ENCODE data around the gene ZNF384.

DNA sequence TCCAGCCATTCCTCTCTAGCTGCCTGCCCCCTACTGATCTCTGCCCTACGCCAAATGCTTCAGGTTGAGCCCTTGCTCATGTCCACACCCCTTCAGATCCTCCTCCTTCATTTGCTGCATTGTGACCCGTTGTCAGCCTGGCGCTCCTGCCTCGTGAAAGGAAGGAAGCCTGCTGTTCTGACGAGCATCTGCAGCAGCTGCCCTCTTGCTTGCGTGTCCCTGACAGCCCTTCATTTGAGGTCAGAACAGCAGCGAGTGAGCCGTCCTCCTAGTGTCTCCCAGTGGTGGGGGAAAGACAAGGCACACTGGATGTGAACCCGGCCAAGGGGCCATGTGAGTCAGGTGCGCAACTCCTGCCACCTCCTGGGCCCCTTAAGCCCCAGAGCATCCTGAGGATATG is 14.5 kb upstream of the ZNF384 start:
- TF ChIP-seq, protein P1, sequence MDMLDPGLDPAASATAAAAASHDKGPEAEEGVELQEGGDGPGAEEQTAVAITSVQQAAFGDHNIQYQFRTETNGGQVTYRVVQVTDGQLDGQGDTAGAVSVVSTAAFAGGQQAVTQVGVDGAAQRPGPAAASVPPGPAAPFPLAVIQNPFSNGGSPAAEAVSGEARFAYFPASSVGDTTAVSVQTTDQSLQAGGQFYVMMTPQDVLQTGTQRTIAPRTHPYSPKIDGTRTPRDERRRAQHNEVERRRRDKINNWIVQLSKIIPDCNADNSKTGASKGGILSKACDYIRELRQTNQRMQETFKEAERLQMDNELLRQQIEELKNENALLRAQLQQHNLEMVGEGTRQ (IDR thresholded peaks at IDR 0.05; ENCODE audit: borderline replicate concordance, low read depth, low read length) = no peak
- TF ChIP-seq SMAD1 (IDR thresholded peaks at IDR 0.05; ENCODE audit: low read depth, partially characterized antibody) (no peak), CHD1 (IDR thresholded peaks at IDR 0.05; ENCODE audit: low read depth, low read length) (no peak), MYC (IDR thresholded peaks at IDR 0.05; ENCODE audit: insufficient read depth, insufficient read length, insufficient replicate concordance, low read length, severe bottlenecking) (no peak), RELA (IDR thresholded peaks at IDR 0.05; ENCODE audit: borderline replicate concordance, partially characterized antibody) (no peak), KDM1A (IDR thresholded peaks at IDR 0.05; ENCODE audit: borderline replicate concordance) (no peak), MTA3 (IDR thresholded peaks at IDR 0.05; ENCODE audit: borderline replicate concordance, low read length) (no peak)
- TF ChIP-seq, protein P2, sequence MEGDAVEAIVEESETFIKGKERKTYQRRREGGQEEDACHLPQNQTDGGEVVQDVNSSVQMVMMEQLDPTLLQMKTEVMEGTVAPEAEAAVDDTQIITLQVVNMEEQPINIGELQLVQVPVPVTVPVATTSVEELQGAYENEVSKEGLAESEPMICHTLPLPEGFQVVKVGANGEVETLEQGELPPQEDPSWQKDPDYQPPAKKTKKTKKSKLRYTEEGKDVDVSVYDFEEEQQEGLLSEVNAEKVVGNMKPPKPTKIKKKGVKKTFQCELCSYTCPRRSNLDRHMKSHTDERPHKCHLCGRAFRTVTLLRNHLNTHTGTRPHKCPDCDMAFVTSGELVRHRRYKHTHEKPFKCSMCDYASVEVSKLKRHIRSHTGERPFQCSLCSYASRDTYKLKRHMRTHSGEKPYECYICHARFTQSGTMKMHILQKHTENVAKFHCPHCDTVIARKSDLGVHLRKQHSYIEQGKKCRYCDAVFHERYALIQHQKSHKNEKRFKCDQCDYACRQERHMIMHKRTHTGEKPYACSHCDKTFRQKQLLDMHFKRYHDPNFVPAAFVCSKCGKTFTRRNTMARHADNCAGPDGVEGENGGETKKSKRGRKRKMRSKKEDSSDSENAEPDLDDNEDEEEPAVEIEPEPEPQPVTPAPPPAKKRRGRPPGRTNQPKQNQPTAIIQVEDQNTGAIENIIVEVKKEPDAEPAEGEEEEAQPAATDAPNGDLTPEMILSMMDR (IDR thresholded peaks at IDR 0.05 in 2 of 3, conservative IDR thresholded peaks at IDR 0.05 in 1 of 3; ENCODE audit: control insufficient read depth in 2 of 3, extremely low read depth in 1 of 3, insufficient read depth in 1 of 3, low read depth in 3 of 3, low read length in 3 of 3) = peak in 2 of 3 experiments; percentile 10 to 12; a peak in 1 of 6 replicates
